ENCODE measurements around the gene CDH20.

DNA sequence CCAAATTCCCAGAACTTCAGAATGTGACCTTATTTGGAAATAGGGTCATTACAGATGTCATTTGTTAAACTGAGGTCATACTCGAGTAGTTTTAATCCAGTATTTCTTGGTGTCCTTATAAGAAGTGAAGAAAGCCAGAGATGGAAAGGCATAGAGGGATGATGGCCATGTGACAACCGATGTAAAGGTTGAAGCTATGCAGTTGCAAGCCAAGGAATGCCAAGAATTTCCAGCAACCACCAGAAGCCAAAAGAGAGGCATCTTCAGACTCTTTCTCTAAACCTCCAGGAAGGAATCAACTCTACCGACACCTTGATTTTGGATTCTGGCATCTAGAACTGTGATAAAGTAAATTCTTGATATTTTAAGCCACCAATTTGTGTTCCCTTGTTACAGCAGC is 242.2 kb downstream of the CDH20 start:
- TF ChIP-seq, protein P1, sequence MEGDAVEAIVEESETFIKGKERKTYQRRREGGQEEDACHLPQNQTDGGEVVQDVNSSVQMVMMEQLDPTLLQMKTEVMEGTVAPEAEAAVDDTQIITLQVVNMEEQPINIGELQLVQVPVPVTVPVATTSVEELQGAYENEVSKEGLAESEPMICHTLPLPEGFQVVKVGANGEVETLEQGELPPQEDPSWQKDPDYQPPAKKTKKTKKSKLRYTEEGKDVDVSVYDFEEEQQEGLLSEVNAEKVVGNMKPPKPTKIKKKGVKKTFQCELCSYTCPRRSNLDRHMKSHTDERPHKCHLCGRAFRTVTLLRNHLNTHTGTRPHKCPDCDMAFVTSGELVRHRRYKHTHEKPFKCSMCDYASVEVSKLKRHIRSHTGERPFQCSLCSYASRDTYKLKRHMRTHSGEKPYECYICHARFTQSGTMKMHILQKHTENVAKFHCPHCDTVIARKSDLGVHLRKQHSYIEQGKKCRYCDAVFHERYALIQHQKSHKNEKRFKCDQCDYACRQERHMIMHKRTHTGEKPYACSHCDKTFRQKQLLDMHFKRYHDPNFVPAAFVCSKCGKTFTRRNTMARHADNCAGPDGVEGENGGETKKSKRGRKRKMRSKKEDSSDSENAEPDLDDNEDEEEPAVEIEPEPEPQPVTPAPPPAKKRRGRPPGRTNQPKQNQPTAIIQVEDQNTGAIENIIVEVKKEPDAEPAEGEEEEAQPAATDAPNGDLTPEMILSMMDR (IDR thresholded peaks at IDR 0.05): no peak
- TF ChIP-seq, protein P2, sequence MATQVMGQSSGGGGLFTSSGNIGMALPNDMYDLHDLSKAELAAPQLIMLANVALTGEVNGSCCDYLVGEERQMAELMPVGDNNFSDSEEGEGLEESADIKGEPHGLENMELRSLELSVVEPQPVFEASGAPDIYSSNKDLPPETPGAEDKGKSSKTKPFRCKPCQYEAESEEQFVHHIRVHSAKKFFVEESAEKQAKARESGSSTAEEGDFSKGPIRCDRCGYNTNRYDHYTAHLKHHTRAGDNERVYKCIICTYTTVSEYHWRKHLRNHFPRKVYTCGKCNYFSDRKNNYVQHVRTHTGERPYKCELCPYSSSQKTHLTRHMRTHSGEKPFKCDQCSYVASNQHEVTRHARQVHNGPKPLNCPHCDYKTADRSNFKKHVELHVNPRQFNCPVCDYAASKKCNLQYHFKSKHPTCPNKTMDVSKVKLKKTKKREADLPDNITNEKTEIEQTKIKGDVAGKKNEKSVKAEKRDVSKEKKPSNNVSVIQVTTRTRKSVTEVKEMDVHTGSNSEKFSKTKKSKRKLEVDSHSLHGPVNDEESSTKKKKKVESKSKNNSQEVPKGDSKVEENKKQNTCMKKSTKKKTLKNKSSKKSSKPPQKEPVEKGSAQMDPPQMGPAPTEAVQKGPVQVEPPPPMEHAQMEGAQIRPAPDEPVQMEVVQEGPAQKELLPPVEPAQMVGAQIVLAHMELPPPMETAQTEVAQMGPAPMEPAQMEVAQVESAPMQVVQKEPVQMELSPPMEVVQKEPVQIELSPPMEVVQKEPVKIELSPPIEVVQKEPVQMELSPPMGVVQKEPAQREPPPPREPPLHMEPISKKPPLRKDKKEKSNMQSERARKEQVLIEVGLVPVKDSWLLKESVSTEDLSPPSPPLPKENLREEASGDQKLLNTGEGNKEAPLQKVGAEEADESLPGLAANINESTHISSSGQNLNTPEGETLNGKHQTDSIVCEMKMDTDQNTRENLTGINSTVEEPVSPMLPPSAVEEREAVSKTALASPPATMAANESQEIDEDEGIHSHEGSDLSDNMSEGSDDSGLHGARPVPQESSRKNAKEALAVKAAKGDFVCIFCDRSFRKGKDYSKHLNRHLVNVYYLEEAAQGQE (IDR thresholded peaks at IDR 0.05; ENCODE audit: insufficient read depth in 1 of 2, low read depth in 2 of 2, low read length in 1 of 2): no peak
- no peak for TF ChIP-seq POLR2AphosphoS5 (IDR thresholded peaks at IDR 0.05; ENCODE audit: low read depth, low read length)

Data from Panc1 (cell line).